Measurements from ENCODE around the gene ELMO1. TPM values are rescaled to one million over a fixed set of nuclear protein-coding genes. Genes with fewer than 3 reads are reported as not detected.

Gene ELMO1
- total and polyA plus RNA-seq, 11 donors: 6.9 to 38.6 (median 14.7) TPM

GRCh38 chr7:36984710-36985312 lies 463.9 kb downstream of the ELMO1 start:
- Histone ChIP-seq H3K4me3 (no peak overlapping the region), H3K27ac (no peak overlapping the region), H3K9me3 (no peaks in the 10 kb centered on the region), H3K4me1 (peaks cover 0 to 21% (median 9%) of the 10 kb centered on the region in 12 donors), H3K36me3 (no peaks in the 10 kb centered on the region), H3K27me3 (peaks cover 0 to 3% (median 0%) of the 10 kb centered on the region in 9 donors)
- intact Hi-C loops (cut with DNase I): loop anchor here in 7 of 10 donors (5.0 to 10.0 kb wide), 4 partner anchors 100 to 217 kb away; no protein-coding TSS in a partner anchor
- WGBS, 4 donors: 34 to 43% (median 38%) methylated on average over 6 of the region's 6 CpGs
- no peak for DNase-seq
- no peak for ATAC-seq
- TF ChIP-seq POLR2A (IDR thresholded peaks at IDR 0.05): no peak
- no peak for TF ChIP-seq CTCF (IDR thresholded peaks at IDR 0.05)

GRCh38 chr7:36984041-36984521 lies 464.6 kb downstream of the ELMO1 start:
- peaks cover 0 to 26% (median 9%) of the 10 kb centered on the region in 12 donors for H3K4me1 ChIP-seq

GRCh38 chr7:36982766-36983165 lies 465.9 kb downstream of the ELMO1 start:
- H3K27ac ChIP-seq: no peak overlapping the region
- ATAC-seq: no peak

More at GRCh38 chr7:36984041-36984521, 464.6 kb downstream of the ELMO1 start:
- Histone ChIP-seq H3K9me3 (no peaks in the 10 kb centered on the region), H3K4me3 (no peak overlapping the region), H3K27ac (no peak overlapping the region), H3K27me3 (peaks cover 0 to 3% (median 0%) of the 10 kb centered on the region in 9 donors), H3K36me3 (no peaks in the 10 kb centered on the region)
- no peak for ATAC-seq
- intact Hi-C loops (cut with DNase I): loop anchor here in 1 of 10 donors (10.0 kb wide), 1 partner anchor 101 kb away; no protein-coding TSS in a partner anchor
- TF ChIP-seq POLR2A (IDR thresholded peaks at IDR 0.05): no peak
- no peak for DNase-seq
- 69 to 78% (median 74%) methylated on average over 9 of the region's 9 CpGs for WGBS, 4 donors

DNA sequence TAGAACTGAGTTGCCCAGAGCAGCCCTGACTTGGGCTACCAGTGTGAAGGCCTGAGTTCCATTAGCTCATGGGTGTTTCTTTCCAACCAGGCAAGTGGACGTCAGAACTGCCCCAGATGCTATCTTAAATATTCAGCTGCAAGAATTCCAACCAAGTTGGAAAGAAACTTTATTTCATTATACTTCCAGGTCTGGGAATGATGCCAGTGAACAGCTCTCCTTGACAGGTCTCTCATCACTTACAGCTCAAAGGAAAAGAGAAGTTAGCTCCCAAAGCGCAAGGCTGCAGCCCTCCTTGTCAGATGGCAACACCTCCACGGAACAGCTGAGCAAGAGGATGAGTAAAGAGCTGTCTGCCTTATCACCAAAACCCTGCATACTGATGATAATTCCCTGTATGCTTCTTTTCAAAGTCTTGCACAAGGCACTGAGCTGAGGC lies 468.8 kb downstream of the ELMO1 start:
- Histone ChIP-seq H3K36me3 (peaks cover 0 to 10% (median 0%) of the 10 kb centered on the region in 9 donors), H3K9me3 (no peaks in the 10 kb centered on the region), H3K27me3 (peaks cover 0 to 2% (median 0%) of the 10 kb centered on the region in 9 donors), H3K4me3 (no peak overlapping the region), H3K4me1 (peaks cover 0 to 15% (median 3%) of the 10 kb centered on the region in 12 donors), H3K27ac (no peak overlapping the region)
- DNase-seq (no peak), ATAC-seq (no peak)
- TF ChIP-seq CTCF (IDR thresholded peaks at IDR 0.05) (no peak), POLR2A (IDR thresholded peaks at IDR 0.05) (no peak)
- intact Hi-C loops (cut with DNase I): loop anchor here in 1 of 10 donors (10.0 kb wide), 1 partner anchor 105 kb away; no protein-coding TSS in a partner anchor
- WGBS, 4 donors: 34 to 46% (median 41%) methylated on average over 3 of the region's 3 CpGs

More at GRCh38 chr7:36982766-36983165, 465.9 kb downstream of the ELMO1 start:
- H3K4me1 ChIP-seq: peaks cover 0 to 26% (median 9%) of the 10 kb centered on the region in 12 donors
- H3K36me3 ChIP-seq: peaks cover 0 to 7% (median 0%) of the 10 kb centered on the region in 9 donors
- WGBS, 4 donors: 90 to 97% (median 92%) methylated on average over 3 of the region's 3 CpGs
- no peak for DNase-seq
- H3K4me3 ChIP-seq: no peak overlapping the region
- H3K27me3 ChIP-seq: peaks cover 0 to 3% (median 0%) of the 10 kb centered on the region in 9 donors
- TF ChIP-seq CTCF (IDR thresholded peaks at IDR 0.05) (no peak), POLR2A (IDR thresholded peaks at IDR 0.05) (no peak)
- no peaks in the 10 kb centered on the region for H3K9me3 ChIP-seq
- intact Hi-C loops (cut with DNase I): loop anchor here in 1 of 10 donors (10.0 kb wide), 1 partner anchor 102 kb away; no protein-coding TSS in a partner anchor

Measured in heart left ventricle (tissue), 16 donors.